Kidney (tissue), 14 donors: ENCODE data around the gene VPS37D. TPM values are rescaled to one million over a fixed set of nuclear protein-coding genes. Genes with fewer than 3 reads are reported as not detected.

Experiments
- DNase-seq, 5 donors: peaks; one replicate each; pipeline ENCODE4 v3.0.0-alpha.2; 2013 to 2020
- FAIRE-seq: peaks from 2 replicates; lab custom pipeline; 2012; peaks lifted over from hg19 to GRCh38; lab: Jason Lieb, UNC
- H3K27ac ChIP-seq, 2 donors: one replicate each; pipeline ENCODE4 v1.7.0; 2013; ENCODE audit warnings: low read depth in 2 of 2, low read length in 2 of 2, inconsistent platforms in 1 of 2
- H3K27me3 ChIP-seq: one replicate; pipeline ENCODE4 v1.7.1; 2013; ENCODE audit warnings: low read length, inconsistent platforms; ENCODE audit not compliant: control insufficient read depth, insufficient read depth
- H3K36me3 ChIP-seq, 3 donors: one replicate each; pipeline versions ENCODE4 v1.7.0 to v1.7.1; 2013; ENCODE audit warnings: low read length in 3 of 3, control low read depth in 1 of 3, inconsistent platforms in 1 of 3; ENCODE audit not compliant: insufficient read depth in 3 of 3, control insufficient read depth in 2 of 3
- H3K4me1 ChIP-seq, 3 donors: one replicate each; pipeline versions ENCODE4 v1.7.0 to v1.7.1; 2013; ENCODE audit warnings: low read length in 3 of 3, inconsistent platforms in 1 of 3, low read depth in 1 of 3; ENCODE audit not compliant: control insufficient read depth in 2 of 3, insufficient read depth in 2 of 3
- H3K4me3 ChIP-seq, 3 donors: one replicate each; pipeline versions ENCODE4 v1.7.0 to v1.8.1; 2013; ENCODE audit warnings: low read length in 3 of 3, control low read depth in 1 of 3, inconsistent platforms in 1 of 3
- H3K9ac ChIP-seq, 3 donors: one replicate each; pipeline versions ENCODE4 v1.7.0 to v1.7.1; 2013; ENCODE audit warnings: low read length in 3 of 3, control low read depth in 1 of 3, inconsistent platforms in 1 of 3
- H3K9me3 ChIP-seq, 3 donors: one replicate each; pipeline versions ENCODE4 v1.7.0 to v1.7.1; 2013; ENCODE audit warnings: low read length in 3 of 3, control low read depth in 1 of 3, inconsistent platforms in 1 of 3; ENCODE audit not compliant: control insufficient read depth in 2 of 3, insufficient read depth in 1 of 3
- CTCF ChIP-seq: IDR thresholded peaks from 3 replicates; pipeline ENCODE4 v1.5.1; 2012; ENCODE audit warnings: mild to moderate bottlenecking, moderate library complexity, borderline replicate concordance; ENCODE audit not compliant: insufficient read depth; ENCODE audit errors: extremely low read depth
- intact Hi-C: fragments of 100-400 bp; cut with DNase I; formaldehyde crosslinking; loops from one replicate; pipeline ENCODE4 v1.11.1; 2022
- polyA plus RNA-seq: library from polyadenylated mRNA; stranded (reverse); fragments of 350-450 nt; fragmentation: Illumina TruSeq; extraction: RNeasy Lipid Tissue Mini Kit (QIAGEN cat#74804); gene quantifications from one replicate; pipeline ENCODE4 v1.2.3, GENCODE V29; 2014; ENCODE audit warnings: low read depth, low replicate concordance; ENCODE audit not compliant: insufficient read depth
- total RNA-seq: library from RNA; stranded (reverse); fragmentation: NEBNext Ultra II Directional; extraction: Animal tissue kit (Norgen Biotek cat#: 25700); gene quantifications from one replicate; pipeline ENCODE4 v1.2.1, GENCODE V29; 2021
- donor health status: control.
- donor health status: control.
- donor health status: control.
- donor health status: control.
- donor health status: control.
- donor health status: DM: yes; HTN: yes; CAD: no.
- donor health status: Normal renal cell carcinoma (clear cell type).

VPS37D gene
- total and polyA plus RNA-seq, 2 donors from 2014 or later: 13.2 to 19.3 TPM

- Histone ChIP-seq H3K27me3 (no peaks in the 10 kb centered on the region), H3K9me3 (no peaks in the 10 kb centered on the region), H3K4me3 (peak overlapping the region; percentile 65 to 77 (median 76)), H3K4me1 (peaks cover 0 to 6% (median 4%) of the 10 kb centered on the region in 3 donors), H3K9ac (peak overlapping the region; percentile 11 to 70 (median 55)), H3K27ac (peak overlapping the region; percentile 71 to 86), H3K36me3 (no peaks in the 10 kb centered on the region)
- peak in 4 of 5 donors; percentile 33 to 72 (median 58) for DNase-seq
- no peak for TF ChIP-seq CTCF
- no peak for FAIRE-seq
- intact Hi-C loops: no loop called here
Measured at GRCh38 chr7:73668886-73669230, 1.2 kb downstream of the VPS37D start.

- H3K9ac ChIP-seq: peak overlapping the region in 1 of 3 donors; percentile 70
- TF ChIP-seq CTCF: no peak
- H3K4me1 ChIP-seq: peaks cover 0 to 6% (median 4%) of the 10 kb centered on the region in 3 donors
- peak overlapping the region; percentile 39 to 68 for H3K27ac ChIP-seq
- H3K36me3 ChIP-seq: no peaks in the 10 kb centered on the region
- intact Hi-C loops: no loop called here
- no peak for FAIRE-seq
- peak overlapping the region in 2 of 3 donors; percentile 76 to 77 for H3K4me3 ChIP-seq
- peak; percentile 37 to 87 (median 45) for DNase-seq
- no peaks in the 10 kb centered on the region for H3K9me3 ChIP-seq
- no peaks in the 10 kb centered on the region for H3K27me3 ChIP-seq
Measured at GRCh38 chr7:73669288-73669701, 1.7 kb downstream of the VPS37D start.

GRCh38 chr7:73669858-73670385 lies 2.3 kb downstream of the VPS37D start:
- FAIRE-seq (no peak), DNase-seq (no peak)
- Histone ChIP-seq H3K9ac (no peak overlapping the region), H3K36me3 (no peaks in the 10 kb centered on the region), H3K4me1 (peaks cover 0 to 6% (median 4%) of the 10 kb centered on the region in 3 donors), H3K27me3 (no peaks in the 10 kb centered on the region), H3K4me3 (no peak overlapping the region), H3K9me3 (no peaks in the 10 kb centered on the region), H3K27ac (no peak overlapping the region)
- intact Hi-C loops: no loop called here
- TF ChIP-seq CTCF: no peak

- H3K4me3 ChIP-seq: no peak overlapping the region
- H3K27ac ChIP-seq: no peak overlapping the region
- peaks cover 0 to 6% (median 0%) of the 10 kb centered on the region in 3 donors for H3K4me1 ChIP-seq
- H3K36me3 ChIP-seq: no peaks in the 10 kb centered on the region
- DNase-seq: no peak
- H3K9ac ChIP-seq: no peak overlapping the region
- no peaks in the 10 kb centered on the region for H3K9me3 ChIP-seq
- intact Hi-C loops: no loop called here
- no peak for FAIRE-seq
- no peaks in the 10 kb centered on the region for H3K27me3 ChIP-seq
- TF ChIP-seq CTCF: no peak
Measured at GRCh38 chr7:73671322-73671661, 3.7 kb downstream of the VPS37D start.
